HepG2 (cell line): Measurements from ENCODE around the gene PXMP2. TPM values are rescaled to one million over a fixed set of nuclear protein-coding genes. Genes with fewer than 3 reads are reported as not detected.
A peak's percentile ranks its signal among the peaks of the same experiment; 100 is the strongest.

Experiments
- CBX2 ChIP-seq, 2 experiments: fragments of 200-600 bp in 1 of 2; sonication (generic); formaldehyde crosslinking in 1 of 2; IDR thresholded peaks; 2 replicates each; pipeline versions ENCODE4 v1.7.0 to v1.8.1; 2018 to 2022; ENCODE audit warnings: low read depth in 2 of 2, low read length in 1 of 2, mild to moderate bottlenecking in 1 of 2, missing genetic modification reagents in 1 of 2
- CENPT ChIP-seq: sonication (generic); formaldehyde crosslinking; IDR thresholded peaks from 2 replicates; pipeline ENCODE4 v1.8.0; 2022; ENCODE audit warnings: low read depth, mild to moderate bottlenecking, moderate library complexity, missing genetic modification reagents
- DRAP1 ChIP-seq: IDR thresholded peaks from 2 replicates; pipeline ENCODE4 v1.6.1; 2016; ENCODE audit warnings: missing genetic modification reagents, missing compliant biosample characterization
- GPN1 ChIP-seq: sonication (generic); formaldehyde crosslinking; IDR thresholded peaks from 2 replicates; pipeline ENCODE4 v1.5.1; 2020; ENCODE audit warnings: missing genetic modification reagents, borderline replicate concordance
- HMGA1 ChIP-seq: sonication (generic); formaldehyde crosslinking; conservative IDR thresholded peaks from 2 replicates; pipeline ENCODE4 v1.4.0; 2020; ENCODE audit warnings: missing genetic modification reagents
- KDM1A ChIP-seq: IDR thresholded peaks from 2 replicates; pipeline ENCODE4 v1.6.1; 2016; ENCODE audit warnings: missing compliant biosample characterization
- NFIB ChIP-seq: sonication (generic); formaldehyde crosslinking; IDR thresholded peaks from 2 replicates; pipeline ENCODE4 v1.9.0; 2021; ENCODE audit warnings: missing genetic modification reagents, mild to moderate bottlenecking, borderline replicate concordance
- NFKBIZ ChIP-seq: IDR thresholded peaks from 2 replicates; pipeline ENCODE4 v1.6.1; 2018; ENCODE audit warnings: missing genetic modification reagents, missing compliant biosample characterization
- RFX5 ChIP-seq: IDR thresholded peaks from 2 replicates; pipeline ENCODE4 v1.6.1; 2011; ENCODE audit warnings: low read depth, low read length, improper control_type of control experiment
- SETDB1 ChIP-seq: sonication (generic); formaldehyde crosslinking; IDR thresholded peaks from 2 replicates; pipeline ENCODE4 v1.5.1; 2020; ENCODE audit warnings: missing genetic modification reagents, mild to moderate bottlenecking, borderline replicate concordance
- SPEN ChIP-seq: sonication (generic); formaldehyde crosslinking; IDR thresholded peaks from 2 replicates; pipeline ENCODE4 v1.5.1; 2020; ENCODE audit warnings: low read depth, mild to moderate bottlenecking, missing genetic modification reagents
- SRSF9 ChIP-seq: fragments of 200-400 bp; formaldehyde crosslinking; IDR thresholded peaks from 2 replicates; pipeline ENCODE4 v1.6.1; 2018; ENCODE audit warnings: borderline replicate concordance, mild to moderate bottlenecking, low read depth, low read length; ENCODE audit not compliant: insufficient read depth, poor library complexity, severe bottlenecking
- TBX2 ChIP-seq: sonication (generic); formaldehyde crosslinking; IDR thresholded peaks from 2 replicates; pipeline ENCODE4 v1.5.0; 2020; ENCODE audit warnings: missing genetic modification reagents, mild to moderate bottlenecking, borderline replicate concordance
- ZFP62 ChIP-seq: sonication (generic); formaldehyde crosslinking; IDR thresholded peaks from 2 replicates; pipeline ENCODE4 v1.4.0; 2020; ENCODE audit warnings: missing genetic modification reagents
- ZNF263 ChIP-seq: sonication (generic); formaldehyde crosslinking; IDR thresholded peaks from 2 replicates; pipeline ENCODE4 v1.4.0; 2020; ENCODE audit warnings: missing genetic modification reagents
- ZNF282 ChIP-seq: fragments of 450-650 bp; IDR thresholded peaks from 2 replicates; pipeline ENCODE4 v1.6.1; 2018; ENCODE audit not compliant: partially characterized antibody
- ZNF432 ChIP-seq: sonication (generic); formaldehyde crosslinking; IDR thresholded peaks from 2 replicates; pipeline ENCODE4 v1.5.0; 2020; ENCODE audit warnings: missing genetic modification reagents, mild to moderate bottlenecking, borderline replicate concordance
- ZNF597 ChIP-seq: sonication (generic); formaldehyde crosslinking; IDR thresholded peaks from 2 replicates; pipeline ENCODE4 v1.5.0; 2020; ENCODE audit warnings: missing genetic modification reagents
- ZNF616 ChIP-seq: sonication (generic); formaldehyde crosslinking; IDR thresholded peaks from 2 replicates; pipeline ENCODE4 v1.5.0; 2020; ENCODE audit warnings: low read depth, mild to moderate bottlenecking, missing genetic modification reagents
- polyA plus RNA-seq, 8 experiments: library from polyadenylated mRNA; depleted of rRNA in 3 of 8; stranded (reverse) in 7 of 8; unstranded in 1 of 8; fragments of >200 nt; fragmentation: Illumina TruSeq in 4 of 8; extraction: Trizol in 4 of 8; gene quantifications; 2 replicates each; pipeline versions ENCODE4 v1.2.1 to v1.2.3, GENCODE V29; 2011 to 2016; ENCODE audit warnings: low read depth in 4 of 8, missing spikeins in 1 of 8, mixed read lengths in 1 of 8; ENCODE audit not compliant: insufficient read depth in 1 of 8
- total RNA-seq, 5 experiments: library from RNA; depleted of rRNA; stranded (reverse); fragments of >200 nt; fragmentation: Illumina TruSeq; extraction: Trizol; gene quantifications; 2 replicates each; pipeline ENCODE4 v1.2.3, GENCODE V29; 2016; ENCODE audit warnings: low read depth in 1 of 5

The PXMP2 gene
- total and polyA plus RNA-seq, 2 of the 13 experiments (the other 11 are each of a cell fraction or from before 2014, with no cell fraction given), result 25.5 to 42.9 TPM

GRCh38 chr12:132687211-132688164 is at the start of gene PXMP2, which contains the start of gene POLE (continued):
- TF ChIP-seq ZNF597 (CRISPR knock-in tag) (no peak), CENPT (CRISPR knock-in tag) (no peak), ZNF263 (CRISPR knock-in tag) (no peak), NFKBIZ (CRISPR knock-in tag) (no peak), ZNF616 (CRISPR knock-in tag) (no peak), DRAP1 (CRISPR knock-in tag) (peak; percentile 47; the same call in 1 of the 2 replicates), ZNF282 (no peak), CBX2 (IDR thresholded peaks at IDR 0.05; ENCODE audit: low read depth, low read length) (no peak), CBX2 (CRISPR knock-in tag; IDR thresholded peaks at IDR 0.05; ENCODE audit: low read depth) (no peak), NFIB (no peak), ZFP62 (CRISPR knock-in tag) (no peak), KDM1A (no peak), ZNF432 (CRISPR knock-in tag) (no peak), HMGA1 (CRISPR knock-in tag) (no peak), SPEN (CRISPR knock-in tag) (peak; percentile 61), SETDB1 (no peak), RFX5 (no peak), TBX2 (CRISPR knock-in tag) (no peak), SRSF9 (no peak), GPN1 (CRISPR knock-in tag) (no peak)
